NOMO-1 (cell line): ENCODE measurements around the gene BCL2L12.
"Not testable (repeated sequence)": the region's sequence is repeated elsewhere in the genome, so short reads cannot be mapped to it uniquely, and the experiment has no call there.

Experiments used
- DNase-seq, 2 experiments: peaks; one replicate each; lab custom pipeline; 2025; ENCODE audit not compliant: unreplicated experiment in 2 of 2; lab: John Stamatoyannopoulos, UW

The BCL2L12 gene, protein sequence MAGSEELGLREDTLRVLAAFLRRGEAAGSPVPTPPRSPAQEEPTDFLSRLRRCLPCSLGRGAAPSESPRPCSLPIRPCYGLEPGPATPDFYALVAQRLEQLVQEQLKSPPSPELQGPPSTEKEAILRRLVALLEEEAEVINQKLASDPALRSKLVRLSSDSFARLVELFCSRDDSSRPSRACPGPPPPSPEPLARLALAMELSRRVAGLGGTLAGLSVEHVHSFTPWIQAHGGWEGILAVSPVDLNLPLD

DNA sequence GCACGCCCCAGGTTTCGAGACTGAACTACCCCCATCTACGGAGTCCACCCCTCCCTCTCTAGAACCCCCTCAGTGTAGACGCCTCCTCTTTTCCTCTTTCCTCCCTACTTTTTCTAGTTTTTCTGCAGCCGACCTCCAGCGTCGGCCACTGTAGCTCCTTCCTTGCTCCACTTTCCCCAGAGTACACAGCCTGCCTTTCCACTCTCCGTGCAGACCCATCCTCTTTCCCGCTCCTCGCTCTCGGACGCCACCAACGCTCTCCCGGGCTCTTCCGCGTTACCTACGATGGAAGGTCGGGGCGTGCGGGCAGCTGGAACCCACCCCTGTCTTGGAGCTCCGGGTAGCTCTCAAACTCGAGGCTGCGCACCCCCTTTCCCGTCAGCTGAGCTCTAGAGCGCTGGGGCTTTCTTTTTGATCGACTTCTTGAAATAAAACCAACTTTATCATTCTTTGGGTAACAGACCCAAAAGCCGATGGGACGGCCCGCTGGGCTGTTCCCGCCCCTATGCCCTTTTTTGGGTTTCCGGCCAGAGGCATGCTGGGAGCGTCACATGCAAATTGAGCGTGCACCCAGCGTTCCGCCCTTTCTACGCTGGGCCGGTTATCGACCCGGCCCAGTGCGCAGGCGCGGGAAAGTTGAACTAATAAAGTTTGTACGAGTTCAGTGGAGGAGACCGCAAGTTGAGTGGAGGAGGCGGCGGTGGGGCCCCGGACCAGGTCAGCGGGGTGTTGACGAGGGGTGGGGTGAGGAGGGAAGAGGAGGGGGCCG lies at the start of gene BCL2L12, which contains the start of gene IRF3:
Gene BCL2L12 (plus strand): TSS at position 583 of the 769 bp plus-strand sequence. CDS start 760 bp downstream, outside the sequence.
Gene IRF3 (minus strand): TSS at position 507 of the 769 bp plus-strand sequence. CDS start 1,019 bp downstream, outside the sequence.
- peak; percentile 94 to 95 for DNase-seq

DNA sequence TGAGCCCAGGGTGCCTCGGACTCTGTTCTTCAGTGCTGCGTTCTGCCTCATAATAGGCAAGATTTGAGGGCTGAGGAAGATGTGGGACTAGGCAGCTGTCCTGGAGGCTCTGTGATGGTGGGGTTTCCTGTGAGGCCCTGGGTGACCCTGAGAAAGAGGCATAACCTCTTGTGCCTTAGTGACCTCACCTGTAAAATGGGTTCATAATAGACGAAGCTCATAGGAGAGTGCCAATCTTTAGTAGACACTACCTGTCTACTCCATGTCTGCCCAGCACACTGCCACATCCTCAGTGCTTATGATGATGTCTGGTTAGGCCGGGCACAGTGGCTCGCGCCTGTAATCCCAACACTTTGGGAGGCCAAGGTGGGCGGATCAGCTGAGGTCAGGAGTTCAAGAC lies 49.2 kb upstream of the BCL2L12 start:
- DNase-seq, result no peak

DNA sequence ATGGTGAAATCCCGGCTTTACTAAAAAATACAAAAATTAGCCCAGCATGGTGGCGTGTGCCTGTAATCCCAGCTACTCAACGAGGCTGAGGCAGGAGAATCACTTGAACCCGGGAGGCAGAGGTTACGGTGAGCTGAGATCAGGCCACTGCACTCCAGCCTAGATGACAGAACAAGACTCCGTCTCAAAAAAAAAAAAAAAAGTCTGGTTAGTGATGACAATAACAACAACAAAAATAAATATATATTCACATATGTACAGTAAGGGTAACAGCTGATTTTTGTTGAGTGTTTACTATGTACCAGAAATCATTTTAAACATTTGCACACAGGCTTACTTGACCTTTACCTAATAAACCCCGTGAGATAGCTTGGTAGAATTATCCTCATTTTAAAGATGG lies 48.8 kb upstream of the BCL2L12 start:
- no peak for DNase-seq

DNA sequence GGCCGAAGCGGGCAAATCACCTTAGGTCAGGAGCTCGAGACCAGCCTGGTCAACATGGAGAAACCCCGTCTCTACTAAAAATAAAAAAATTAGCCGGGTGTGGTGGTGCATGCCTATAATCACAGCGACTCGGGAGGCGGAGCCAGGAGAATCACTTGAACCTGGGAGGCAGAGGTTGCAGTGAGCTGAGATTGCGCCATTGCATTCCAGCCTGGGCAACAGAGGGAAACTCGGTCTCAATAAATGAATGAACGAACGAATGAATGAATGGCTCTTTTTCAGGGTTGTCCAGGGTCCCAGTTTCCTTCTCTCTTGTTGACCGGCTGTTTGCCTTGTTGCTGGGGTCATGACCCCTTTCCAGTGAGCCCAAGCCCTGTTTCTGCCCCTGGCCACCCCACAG lies 47.9 kb upstream of the BCL2L12 start:
- DNase-seq, result not testable (repeated sequence)

DNA sequence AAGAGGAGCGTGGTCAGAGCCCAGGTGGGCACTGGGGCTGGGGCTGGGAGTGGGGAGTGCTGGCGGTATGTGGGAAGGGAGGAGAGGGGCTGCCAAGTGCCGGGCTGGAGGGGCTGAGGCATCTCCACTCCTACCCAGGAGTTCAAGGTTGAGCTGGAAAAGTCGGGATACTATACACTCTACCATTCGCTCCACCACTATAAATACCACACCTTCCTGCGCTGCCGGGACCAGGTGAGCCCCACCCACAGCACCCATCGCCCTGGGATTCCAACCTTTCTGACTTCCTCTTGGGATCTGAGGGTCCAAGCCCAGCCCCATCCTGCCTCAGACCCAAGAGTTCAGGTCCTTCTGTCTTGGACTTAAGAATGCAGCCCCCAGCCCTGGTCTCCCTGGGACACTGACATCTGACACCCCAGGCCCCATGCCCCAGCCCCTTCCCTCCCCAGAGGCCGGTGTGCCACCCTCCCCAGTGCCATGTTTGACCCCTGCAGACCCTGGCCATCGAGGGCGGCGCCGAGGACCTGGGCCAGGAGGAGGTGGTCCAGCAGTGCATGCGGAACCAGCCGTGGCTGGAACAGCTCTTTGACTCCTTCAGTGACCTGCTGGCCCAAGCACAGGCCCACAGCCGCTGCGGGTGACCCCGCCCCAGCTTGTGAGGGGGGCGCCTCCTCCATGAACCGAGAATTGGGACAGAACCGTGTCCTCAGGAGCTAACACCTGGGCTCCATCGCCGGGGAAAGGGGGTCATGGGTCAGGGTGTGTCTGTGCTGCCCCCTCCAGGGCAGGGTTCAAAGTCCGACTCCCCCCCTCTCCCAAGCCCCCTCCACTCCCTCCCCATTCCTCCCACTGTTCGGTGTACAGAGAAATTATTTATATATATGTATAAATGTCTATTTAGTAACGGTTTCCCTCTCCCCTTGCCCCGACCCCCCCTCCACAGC lies 40.5 kb upstream of the BCL2L12 start:
- no peak for DNase-seq

DNA sequence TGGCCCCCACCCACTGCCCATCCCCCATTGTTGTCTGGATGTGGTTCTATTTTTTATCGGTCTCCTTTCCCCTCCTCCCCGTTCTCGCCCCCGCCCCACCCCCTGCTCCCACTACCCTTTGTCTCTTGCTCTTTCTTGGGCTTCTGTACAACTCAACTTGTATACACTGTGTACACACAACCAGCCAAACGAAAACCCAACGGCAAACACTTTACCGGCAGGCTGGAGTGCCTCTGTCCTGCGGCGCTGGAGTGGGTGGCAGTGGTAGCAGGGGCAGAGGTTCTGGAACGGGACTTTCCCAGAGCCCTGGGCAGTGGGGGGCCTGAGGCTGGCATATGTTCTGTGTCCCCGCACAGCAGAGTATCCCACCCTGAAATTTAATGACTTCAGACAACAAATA lies 39.5 kb upstream of the BCL2L12 start:
- DNase-seq, result no peak

DNA sequence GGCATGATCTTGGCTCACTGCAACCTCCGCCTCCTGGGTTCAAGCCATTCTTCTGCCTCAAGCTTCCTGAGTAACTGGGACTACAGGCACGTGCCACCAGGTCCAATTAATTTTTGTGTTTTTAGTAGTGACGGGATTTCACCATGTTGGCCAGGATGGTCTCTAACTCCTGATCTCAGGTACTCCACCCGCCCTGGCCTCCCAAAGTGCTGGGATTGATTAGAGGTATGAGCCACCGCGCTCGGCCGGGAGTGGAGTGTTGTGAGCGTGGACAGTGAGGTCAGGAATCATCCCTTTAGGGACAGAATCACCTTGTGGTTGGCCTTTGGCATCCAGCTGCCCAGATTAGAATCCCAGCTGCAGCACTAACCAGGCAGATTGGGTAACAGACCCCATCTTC lies 36.1 kb upstream of the BCL2L12 start:
- DNase-seq, result no peak

DNA sequence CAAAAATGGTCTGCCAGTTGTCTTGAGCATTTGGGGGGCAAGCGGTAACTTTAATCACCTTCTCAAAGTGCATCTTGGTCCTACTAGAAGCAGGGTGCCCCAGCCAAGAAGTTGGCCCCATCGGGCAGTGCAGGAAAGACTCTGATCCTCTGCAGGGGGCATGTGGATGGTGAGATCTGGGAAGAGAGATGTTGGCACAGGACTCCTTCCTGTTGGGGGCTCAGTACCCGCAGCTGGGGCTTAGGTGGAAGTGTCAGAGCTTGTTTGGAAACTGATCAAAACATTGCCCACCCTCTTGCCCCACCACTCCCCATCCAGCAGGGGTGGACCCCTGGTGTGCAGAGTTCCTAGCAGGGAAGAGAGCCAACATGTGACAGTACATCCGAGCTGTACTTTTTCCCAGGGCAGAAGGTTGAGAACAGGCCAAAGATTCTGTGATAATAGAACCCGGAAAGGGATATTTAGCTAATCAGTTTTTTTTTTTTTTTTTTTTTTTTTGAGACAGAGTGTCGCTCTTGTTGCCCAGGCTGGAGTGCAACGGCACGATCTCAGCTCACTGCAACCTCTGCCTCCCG lies 34.6 kb upstream of the BCL2L12 start:
- no peak for DNase-seq

DNA sequence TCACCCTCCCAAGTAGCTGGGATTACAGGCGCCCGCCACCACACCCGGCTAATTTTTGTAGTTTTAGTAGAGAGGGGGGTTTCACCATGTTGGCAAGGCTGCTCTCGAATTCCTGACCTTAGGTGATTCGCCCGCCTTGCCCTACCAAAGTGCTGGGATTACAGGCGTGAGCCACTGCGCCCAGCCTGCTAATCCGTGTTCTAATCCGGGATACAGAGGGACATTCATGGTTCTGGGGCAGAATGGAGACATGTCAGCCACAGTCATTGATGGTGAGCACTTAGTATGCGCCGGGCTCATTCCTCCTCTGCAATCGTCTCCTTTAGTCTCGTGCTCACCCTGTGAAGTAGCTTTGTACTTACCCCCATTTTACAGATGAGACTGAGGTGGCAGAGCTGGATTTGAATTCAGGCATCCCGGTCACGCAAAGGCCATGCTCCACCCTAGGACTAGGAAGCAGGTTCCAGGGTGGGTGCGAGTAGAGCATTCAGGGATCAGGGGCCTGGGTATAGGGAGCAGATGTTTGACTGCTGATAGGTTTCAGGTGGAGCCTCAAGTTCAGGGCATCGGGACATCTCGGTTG lies 34.0 kb upstream of the BCL2L12 start:
- DNase-seq, result no peak

DNA sequence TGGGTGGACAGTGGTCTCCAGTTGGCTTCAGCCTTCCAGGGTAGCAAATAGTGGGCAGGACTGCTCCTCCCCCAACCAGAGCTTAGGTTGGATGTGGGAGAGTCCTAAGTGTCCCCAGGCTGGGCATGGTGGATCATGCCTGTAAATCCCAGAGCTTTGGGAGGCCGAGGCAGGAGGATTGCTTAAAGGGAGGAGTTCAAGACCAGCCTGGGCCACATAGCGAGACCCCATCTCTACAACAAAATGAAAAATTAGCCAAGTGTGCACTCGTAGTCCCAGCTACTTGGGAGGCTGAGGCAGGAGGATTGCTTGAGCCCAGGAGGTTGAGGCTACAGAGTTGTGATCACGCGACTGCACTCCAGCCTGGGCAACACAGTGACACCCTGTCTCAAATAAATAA lies 33.2 kb upstream of the BCL2L12 start:
- no peak for DNase-seq

DNA sequence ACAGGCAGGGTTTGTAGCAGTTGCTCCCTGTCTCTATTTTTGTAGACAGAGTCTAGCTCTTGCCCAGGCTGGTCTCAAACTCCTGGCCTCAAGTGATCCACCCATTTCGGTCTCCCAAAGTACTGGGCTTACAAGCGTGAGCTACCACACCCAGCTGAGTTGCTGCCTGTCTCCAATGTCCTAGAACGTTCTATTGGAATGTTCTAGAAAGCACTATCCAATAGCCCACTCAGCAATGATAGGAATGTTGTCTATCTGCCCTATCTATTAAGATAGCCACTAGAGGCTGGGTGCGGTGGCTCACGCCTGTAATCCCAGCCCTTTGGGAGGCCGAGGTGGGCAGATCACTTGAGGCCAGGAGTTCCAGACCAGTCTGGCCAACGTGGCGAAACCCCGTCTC lies 32.5 kb upstream of the BCL2L12 start:
- not testable (repeated sequence) for DNase-seq

DNA sequence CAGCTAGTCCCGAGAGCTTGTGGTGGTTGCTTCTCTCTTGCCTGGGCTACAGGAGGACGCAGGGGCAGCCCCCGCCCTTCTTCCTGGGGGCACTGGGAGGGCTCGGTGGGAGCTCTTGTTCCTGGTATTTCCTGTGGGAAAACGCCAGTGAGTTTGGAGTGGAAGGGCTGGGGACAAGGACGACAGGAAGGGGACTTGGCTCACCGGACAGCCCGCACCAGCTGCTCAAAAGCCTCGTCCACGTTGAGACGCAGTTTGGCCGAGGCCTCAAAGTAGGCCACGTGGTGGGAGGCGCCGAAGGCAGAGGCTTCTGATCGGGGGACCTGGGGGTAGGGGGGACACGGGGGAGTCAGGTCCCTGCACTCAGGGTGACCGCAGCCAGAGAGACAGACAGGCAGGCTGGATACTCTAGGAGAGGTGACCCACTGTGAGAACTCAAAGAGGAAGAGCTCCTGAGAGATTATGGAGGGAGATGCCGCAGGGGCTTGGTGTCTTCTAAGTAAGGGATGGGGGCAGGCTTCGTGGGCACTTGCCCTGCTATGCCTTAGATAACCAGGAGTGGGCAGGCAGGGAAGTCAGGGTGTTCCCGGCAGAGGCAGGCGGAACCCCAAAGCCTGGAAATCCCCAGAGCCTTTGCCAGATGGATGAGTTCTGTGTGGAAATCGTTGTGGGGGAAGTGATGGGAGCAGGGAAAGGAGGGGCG lies 30.1 kb upstream of the BCL2L12 start:
- DNase-seq, result no peak

DNA sequence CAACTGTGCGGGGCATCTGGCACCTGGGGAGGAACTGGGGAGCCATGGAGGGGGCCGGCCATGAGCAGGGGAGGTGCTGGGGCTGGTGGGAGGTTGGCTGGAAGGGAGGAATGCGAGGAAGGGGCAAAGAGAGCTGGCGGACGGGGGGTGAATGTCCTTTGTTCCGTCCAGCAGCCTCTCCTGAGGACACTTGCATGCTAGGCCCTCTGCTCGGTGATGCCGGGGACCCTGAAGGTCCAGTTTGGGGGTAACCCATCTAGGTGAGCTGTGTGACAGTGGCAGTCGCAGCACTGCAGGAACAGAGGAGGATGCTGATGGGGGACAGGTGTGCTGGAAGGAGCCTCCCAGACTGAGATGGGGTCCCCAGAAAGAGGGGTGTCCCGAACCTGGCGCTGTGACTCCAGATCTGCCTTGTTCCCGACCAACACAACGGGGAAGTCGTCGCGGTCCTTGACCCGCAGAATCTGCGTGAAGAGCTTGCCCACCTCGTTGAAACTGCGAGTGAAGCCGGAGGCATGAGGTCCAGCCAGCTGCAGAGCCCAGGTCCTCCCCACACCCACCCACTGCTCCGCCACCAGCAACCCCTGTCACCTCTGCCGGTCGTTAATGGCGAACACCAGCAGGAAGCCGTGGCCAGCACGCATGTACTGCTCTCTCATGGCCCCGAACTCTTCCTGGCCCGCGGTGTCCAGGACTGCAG lies 29.4 kb upstream of the BCL2L12 start:
- DNase-seq, result no peak

DNA sequence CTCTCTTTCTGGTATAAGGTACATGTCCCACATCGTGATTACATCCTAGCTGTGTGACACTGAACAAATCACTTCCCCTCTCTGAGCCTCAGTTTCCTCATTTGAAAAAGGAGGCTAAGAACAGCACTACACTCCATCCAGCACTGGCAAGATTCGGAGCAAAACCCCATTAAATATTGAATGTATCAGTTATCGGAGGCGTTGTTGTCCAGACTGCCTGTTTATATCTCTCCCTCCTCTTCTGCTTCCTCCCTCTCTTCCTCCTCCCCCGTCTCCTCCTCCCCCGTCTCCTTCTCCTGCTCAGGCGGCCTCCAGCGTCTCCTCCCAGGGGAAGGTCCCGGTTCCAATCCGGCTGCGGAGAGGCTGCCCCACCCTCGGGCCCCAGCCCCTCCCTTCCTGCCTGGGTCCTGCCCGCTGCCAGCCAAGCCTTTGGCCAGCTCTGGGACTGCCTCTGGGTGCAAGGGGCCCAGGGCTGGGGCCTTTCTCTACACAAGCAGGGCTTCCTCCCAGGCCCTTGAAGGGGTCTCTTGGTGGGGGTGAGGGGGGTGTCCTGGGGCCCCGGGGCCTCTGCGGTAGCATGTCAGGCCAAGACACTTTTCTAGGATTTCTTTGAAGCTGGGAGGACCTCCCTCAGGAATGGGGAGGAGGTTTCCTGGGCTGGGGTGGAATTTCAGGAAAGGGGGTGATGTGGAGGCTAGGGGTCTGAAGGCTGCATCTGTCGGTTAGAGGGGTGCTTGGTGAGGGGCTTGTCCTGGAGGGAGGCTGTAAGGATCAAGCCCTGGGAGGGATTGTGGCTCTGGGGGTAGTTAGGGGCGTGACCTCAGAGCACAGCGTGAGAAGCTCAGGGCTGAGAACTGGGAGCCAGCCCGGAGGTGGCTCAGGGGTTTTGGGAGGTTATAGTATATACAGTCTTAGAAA lies 27.7 kb upstream of the BCL2L12 start:
- DNase-seq, result peak; percentile 4 to 24

DNA sequence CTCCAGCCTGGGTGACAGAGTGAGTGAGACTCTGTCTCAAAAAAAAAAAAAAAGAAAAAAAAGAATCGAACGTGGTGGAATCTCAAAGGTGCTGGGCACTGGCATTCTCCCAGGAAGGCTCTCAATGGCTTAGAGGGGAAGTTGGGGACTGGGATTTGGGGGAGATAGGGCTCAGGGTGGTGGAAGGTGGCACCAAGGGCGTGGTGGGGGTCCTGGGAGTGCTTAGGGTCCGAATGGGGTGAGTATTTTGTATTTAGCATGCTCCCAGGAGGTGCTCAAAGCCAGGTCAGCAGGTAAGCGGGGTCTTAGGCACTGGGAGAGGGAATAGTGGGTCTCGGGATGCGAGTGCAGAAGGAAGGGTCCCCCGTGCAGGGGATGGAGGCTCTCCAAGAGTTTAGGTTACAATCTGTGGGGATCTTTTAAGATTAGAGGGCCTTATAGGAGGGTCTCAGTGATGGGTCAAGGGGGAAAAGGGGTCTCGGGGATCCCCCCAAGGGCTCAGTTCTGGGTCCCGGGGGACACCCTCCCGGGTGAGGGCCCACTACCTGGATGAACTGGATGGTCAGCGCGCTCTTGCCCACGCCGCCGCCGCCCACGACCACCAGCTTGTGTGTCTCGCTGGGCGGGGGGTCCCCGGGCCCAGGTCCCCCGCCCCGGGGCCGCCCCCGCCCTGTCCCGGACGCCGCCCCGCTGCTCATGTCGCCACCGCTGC lies 26.2 kb upstream of the BCL2L12 start:
- no peak for DNase-seq

DNA sequence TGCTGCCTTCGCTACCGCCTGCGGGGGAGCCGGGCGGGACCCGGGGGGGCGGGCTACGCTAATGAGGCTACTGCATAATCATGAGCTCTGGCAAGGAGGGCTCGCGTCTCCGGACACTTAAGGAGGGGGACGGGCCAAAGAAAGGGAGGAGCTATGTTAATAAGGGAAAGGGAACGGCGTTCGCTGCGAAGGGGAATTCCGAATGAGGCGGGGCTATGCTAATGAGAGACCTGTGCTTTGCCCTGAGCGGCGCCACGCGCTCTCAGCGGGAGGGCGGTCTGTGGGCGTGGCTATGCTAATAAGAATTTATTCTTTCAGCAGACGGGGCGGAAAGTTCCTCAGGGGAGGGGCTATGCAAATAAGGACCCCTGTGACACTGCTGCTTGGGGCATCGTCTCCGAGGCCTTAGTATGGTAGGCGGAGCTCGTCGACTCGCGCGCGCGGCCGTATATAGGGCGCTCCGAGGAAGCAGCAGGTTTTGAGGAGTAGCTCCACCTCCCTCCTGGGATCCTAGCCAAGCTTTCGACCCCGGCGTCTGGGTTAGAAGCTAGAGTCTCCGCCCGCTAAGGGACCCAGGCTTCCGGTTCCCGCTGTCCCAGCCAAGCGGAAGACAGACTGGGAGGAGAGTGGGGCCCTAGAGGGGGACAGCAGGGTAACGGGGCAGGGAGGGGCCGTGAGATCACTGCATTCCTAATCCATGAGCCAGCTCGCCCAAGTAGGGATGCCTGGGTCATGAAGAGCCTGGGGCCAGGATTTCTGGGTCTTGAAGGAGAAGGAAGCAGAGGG lies 25.4 kb upstream of the BCL2L12 start, which contains the start of gene RRAS:
Gene RRAS (minus strand): TSS at position 31 of the 786 bp plus-strand sequence. CDS start 45 bp downstream, outside the sequence.
- DNase-seq, result peak; percentile 100
